Vagina (tissue), 2 donors: ENCODE data around the gene PKLR. TPM values are rescaled to one million over a fixed set of nuclear protein-coding genes. Genes with fewer than 3 reads are reported as not detected.

ENCODE experiments used
- DNase-seq, 2 donors: peaks; one replicate each; pipeline ENCODE4 v3.0.0-alpha.2; 2017; ENCODE audit errors: extremely low spot score in 2 of 2
- H3K27ac ChIP-seq: fragments of 200-600 bp; sonication (generic); one replicate; pipeline ENCODE4 v1.5.1; 2019
- H3K27me3 ChIP-seq: fragments of 200-600 bp; sonication (generic); one replicate; pipeline ENCODE4 v1.5.1; 2019
- H3K36me3 ChIP-seq, 2 donors: fragments of 200-600 bp; sonication (generic); one replicate each; pipeline ENCODE4 v1.5.1; 2017 to 2019
- H3K4me1 ChIP-seq: fragments of 200-600 bp; sonication (generic); one replicate; pipeline ENCODE4 v1.5.1; 2019
- H3K4me3 ChIP-seq, 2 donors: fragments of 200-600 bp; sonication (generic); 1 replicate in 1 of 2; 2 replicates in 1 of 2; pipeline ENCODE4 v1.5.1; 2016 to 2019
- H3K9me3 ChIP-seq: fragments of 200-600 bp; sonication (generic); one replicate; pipeline ENCODE4 v1.5.1; 2019
- POLR2A ChIP-seq, 2 donors: fragments of 450-650 bp; IDR thresholded peaks; one replicate each; pipeline ENCODE4 v1.6.1; 2017; ENCODE audit warnings: antibody characterized with exemption in 2 of 2, mild to moderate bottlenecking in 2 of 2, moderate library complexity in 2 of 2
- POLR2AphosphoS5 ChIP-seq, 2 donors: sonication (generic); formaldehyde crosslinking; IDR thresholded peaks; one replicate each; pipeline ENCODE4 v1.9.0; 2017; ENCODE audit warnings: antibody characterized with exemption in 2 of 2, mild to moderate bottlenecking in 2 of 2, low read depth in 1 of 2; ENCODE audit not compliant: insufficient read depth in 1 of 2
- intact Hi-C: fragments of 100-400 bp; cut with DNase I; formaldehyde crosslinking; loops from one replicate; pipeline ENCODE4 v1.15.1; 2023
- total RNA-seq: library from RNA; depleted of rRNA; stranded (reverse); fragments of >200 nt; gene quantifications from one replicate; pipeline ENCODE4 v1.2.3, GENCODE V29; 2016
- TF ChIP-seq, protein P1 (sequence below), 3 experiments: fragments of 450-650 bp in 2 of 3; fragments of 200-600 bp in 1 of 3; sonication (generic) in 1 of 3; IDR thresholded peaks; one replicate each; pipeline ENCODE4 v1.5.1; 2017 to 2019; ENCODE audit warnings: antibody characterized with exemption in 3 of 3, mild to moderate bottlenecking in 2 of 3, moderate library complexity in 2 of 3

PKLR gene
- total RNA-seq, 1 donor from 2014 or later, result not detected

DNA sequence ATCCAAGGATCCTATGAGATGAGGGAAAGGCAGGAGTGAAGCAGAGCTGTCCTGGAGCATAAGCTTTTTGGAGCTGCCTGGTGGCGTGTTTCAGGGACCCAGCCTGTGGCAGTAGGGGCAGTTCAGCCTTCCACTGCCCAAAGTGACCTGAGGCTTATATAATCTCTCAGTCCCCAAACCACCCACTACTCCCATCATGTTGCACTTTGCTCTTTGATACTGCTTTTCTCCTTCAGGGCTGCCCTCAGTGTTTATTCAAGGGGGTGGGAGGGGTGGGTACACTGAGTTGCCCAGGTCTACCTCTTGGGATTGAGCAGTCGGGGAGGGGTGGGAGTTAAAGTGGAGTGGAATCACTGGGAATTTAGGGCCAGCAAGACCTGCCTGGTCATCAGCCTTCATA, 14.7 kb downstream of the PKLR start:
- no peak for DNase-seq
- TF ChIP-seq, protein P1, sequence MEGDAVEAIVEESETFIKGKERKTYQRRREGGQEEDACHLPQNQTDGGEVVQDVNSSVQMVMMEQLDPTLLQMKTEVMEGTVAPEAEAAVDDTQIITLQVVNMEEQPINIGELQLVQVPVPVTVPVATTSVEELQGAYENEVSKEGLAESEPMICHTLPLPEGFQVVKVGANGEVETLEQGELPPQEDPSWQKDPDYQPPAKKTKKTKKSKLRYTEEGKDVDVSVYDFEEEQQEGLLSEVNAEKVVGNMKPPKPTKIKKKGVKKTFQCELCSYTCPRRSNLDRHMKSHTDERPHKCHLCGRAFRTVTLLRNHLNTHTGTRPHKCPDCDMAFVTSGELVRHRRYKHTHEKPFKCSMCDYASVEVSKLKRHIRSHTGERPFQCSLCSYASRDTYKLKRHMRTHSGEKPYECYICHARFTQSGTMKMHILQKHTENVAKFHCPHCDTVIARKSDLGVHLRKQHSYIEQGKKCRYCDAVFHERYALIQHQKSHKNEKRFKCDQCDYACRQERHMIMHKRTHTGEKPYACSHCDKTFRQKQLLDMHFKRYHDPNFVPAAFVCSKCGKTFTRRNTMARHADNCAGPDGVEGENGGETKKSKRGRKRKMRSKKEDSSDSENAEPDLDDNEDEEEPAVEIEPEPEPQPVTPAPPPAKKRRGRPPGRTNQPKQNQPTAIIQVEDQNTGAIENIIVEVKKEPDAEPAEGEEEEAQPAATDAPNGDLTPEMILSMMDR (IDR thresholded peaks at IDR 0.05), result no peak
- Histone ChIP-seq H3K4me1 (no peaks in the 10 kb centered on the region), H3K27ac (no peak overlapping the region), H3K9me3 (no peaks in the 10 kb centered on the region), H3K4me3 (no peak overlapping the region), H3K27me3 (no peaks in the 10 kb centered on the region), H3K36me3 (peaks cover 0 to 5% of the 10 kb centered on the region in 2 donors)
- intact Hi-C loops, result no loop called here

DNA sequence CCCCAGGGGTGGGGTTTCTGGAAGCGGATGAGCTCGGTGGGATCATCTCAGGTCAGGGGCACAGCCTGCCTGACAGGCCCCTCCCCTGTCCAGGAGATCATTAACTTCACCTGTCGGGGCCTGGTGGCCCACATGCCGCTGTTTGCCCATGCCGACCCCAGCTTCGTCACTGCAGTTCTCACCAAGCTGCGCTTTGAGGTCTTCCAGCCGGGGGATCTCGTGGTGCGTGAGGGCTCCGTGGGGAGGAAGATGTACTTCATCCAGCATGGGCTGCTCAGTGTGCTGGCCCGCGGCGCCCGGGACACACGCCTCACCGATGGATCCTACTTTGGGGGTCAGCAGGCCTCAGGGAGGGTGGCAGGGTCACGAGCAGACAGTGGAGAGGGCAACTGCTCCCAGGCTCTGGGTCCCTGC, 15.6 kb downstream of the PKLR start:
- no peak for TF ChIP-seq POLR2A (IDR thresholded peaks at IDR 0.05)
- no peak for TF ChIP-seq POLR2AphosphoS5 (IDR thresholded peaks at IDR 0.05; ENCODE audit: insufficient read depth in 1 of 2, low read depth in 1 of 2)
- TF ChIP-seq, protein P1 (IDR thresholded peaks at IDR 0.05), result no peak
- no peaks in the 10 kb centered on the region for H3K4me1 ChIP-seq
- no peak overlapping the region for H3K27ac ChIP-seq
- H3K4me3 ChIP-seq, result no peak overlapping the region
- H3K9me3 ChIP-seq, result no peaks in the 10 kb centered on the region
- intact Hi-C loops, result no loop called here
- no peak for DNase-seq
- H3K36me3 ChIP-seq, result peaks cover 0 to 5% of the 10 kb centered on the region in 2 donors
- H3K27me3 ChIP-seq, result no peaks in the 10 kb centered on the region

DNA sequence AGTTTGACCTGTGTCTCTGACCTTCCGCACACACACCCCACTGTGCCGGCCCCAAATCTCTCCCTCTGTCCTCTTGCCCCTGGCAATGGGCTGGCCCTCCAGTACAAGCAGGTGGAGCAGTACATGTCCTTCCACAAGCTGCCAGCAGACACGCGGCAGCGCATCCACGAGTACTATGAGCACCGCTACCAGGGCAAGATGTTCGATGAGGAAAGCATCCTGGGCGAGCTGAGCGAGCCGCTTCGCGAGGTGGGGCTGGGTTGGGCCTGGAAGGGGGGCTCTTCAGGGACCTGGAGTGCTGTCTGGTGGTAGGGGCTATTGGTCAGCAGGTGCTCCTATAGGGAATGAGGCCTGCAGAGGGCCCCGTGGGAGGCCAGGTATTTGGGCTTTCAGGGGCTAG, 16.2 kb downstream of the PKLR start:
- intact Hi-C loops, result no loop called here

DNA sequence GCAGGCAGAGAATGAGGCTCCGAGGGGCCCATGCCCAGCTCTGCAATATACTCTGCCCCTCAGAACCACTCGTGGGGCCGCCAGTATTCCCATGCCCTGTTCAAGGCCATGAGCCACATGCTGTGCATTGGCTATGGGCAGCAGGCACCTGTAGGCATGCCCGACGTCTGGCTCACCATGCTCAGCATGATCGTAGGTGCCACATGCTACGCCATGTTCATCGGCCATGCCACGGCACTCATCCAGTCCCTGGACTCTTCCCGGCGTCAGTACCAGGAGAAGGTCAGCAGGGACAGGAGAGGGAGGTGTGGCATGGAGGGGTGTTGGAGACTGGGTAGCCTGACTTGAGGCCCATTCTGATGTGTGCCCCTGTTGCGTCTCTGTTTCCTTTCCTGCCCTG, 16.8 kb downstream of the PKLR start:
- DNase-seq, result no peak
- intact Hi-C loops, result no loop called here
- Histone ChIP-seq H3K27me3 (no peaks in the 10 kb centered on the region), H3K9me3 (no peaks in the 10 kb centered on the region), H3K4me3 (no peak overlapping the region), H3K27ac (no peak overlapping the region), H3K36me3 (peaks cover 0 to 5% of the 10 kb centered on the region in 2 donors), H3K4me1 (no peaks in the 10 kb centered on the region)
- TF ChIP-seq POLR2A (IDR thresholded peaks at IDR 0.05) (no peak), POLR2AphosphoS5 (IDR thresholded peaks at IDR 0.05; ENCODE audit: insufficient read depth in 1 of 2, low read depth in 1 of 2) (no peak)
- TF ChIP-seq, protein P1 (IDR thresholded peaks at IDR 0.05), result no peak

More for the DNA sequence above, 16.2 kb downstream of the PKLR start:
- no peaks in the 10 kb centered on the region for H3K9me3 ChIP-seq
- no peaks in the 10 kb centered on the region for H3K27me3 ChIP-seq
- TF ChIP-seq, protein P1 (IDR thresholded peaks at IDR 0.05), result no peak
- TF ChIP-seq POLR2A (IDR thresholded peaks at IDR 0.05) (no peak), POLR2AphosphoS5 (IDR thresholded peaks at IDR 0.05; ENCODE audit: insufficient read depth in 1 of 2, low read depth in 1 of 2) (no peak)
- no peak for DNase-seq
- no peak overlapping the region for H3K27ac ChIP-seq
- H3K4me3 ChIP-seq, result no peak overlapping the region
- H3K36me3 ChIP-seq, result peaks cover 0 to 5% of the 10 kb centered on the region in 2 donors
- no peaks in the 10 kb centered on the region for H3K4me1 ChIP-seq

DNA sequence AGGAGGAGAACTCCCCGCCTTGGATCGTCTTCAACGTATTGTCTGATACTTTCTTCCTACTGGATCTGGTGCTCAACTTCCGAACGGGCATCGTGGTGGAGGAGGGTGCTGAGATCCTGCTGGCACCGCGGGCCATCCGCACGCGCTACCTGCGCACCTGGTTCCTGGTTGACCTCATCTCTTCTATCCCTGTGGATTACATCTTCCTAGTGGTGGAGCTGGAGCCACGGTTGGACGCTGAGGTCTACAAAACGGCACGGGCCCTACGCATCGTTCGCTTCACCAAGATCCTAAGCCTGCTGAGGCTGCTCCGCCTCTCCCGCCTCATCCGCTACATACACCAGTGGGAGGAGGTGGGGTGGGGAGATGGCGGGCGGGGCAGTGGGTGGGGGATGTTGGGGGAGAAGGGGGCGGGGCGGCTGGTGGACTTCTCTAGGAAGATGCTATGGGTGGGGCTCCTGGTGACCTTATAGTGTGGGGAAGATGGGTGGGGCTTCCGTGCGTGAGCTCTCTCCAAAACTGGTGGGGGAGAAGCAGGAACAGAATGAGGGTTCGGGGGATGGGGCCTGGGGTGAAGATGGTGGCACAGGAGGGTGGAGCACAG, 18.6 kb downstream of the PKLR start:
- DNase-seq, result no peak
- H3K4me1 ChIP-seq, result peaks cover 17% of the 10 kb centered on the region
- no peaks in the 10 kb centered on the region for H3K9me3 ChIP-seq
- no peak overlapping the region for H3K27ac ChIP-seq
- intact Hi-C loops, result no loop called here
- no peak overlapping the region for H3K4me3 ChIP-seq
- TF ChIP-seq, protein P1 (IDR thresholded peaks at IDR 0.05), result no peak
- TF ChIP-seq POLR2A (IDR thresholded peaks at IDR 0.05) (no peak), POLR2AphosphoS5 (IDR thresholded peaks at IDR 0.05; ENCODE audit: insufficient read depth in 1 of 2, low read depth in 1 of 2) (no peak)
- H3K36me3 ChIP-seq, result no peaks in the 10 kb centered on the region
- no peaks in the 10 kb centered on the region for H3K27me3 ChIP-seq
